Lower lobe of right lung (tissue), 2 donors: ENCODE measurements around the gene P3H3. TPM values are rescaled to one million over a fixed set of nuclear protein-coding genes. Genes with fewer than 3 reads are reported as not detected.
A peak's percentile ranks its signal among the peaks of the same experiment; 100 is the strongest.

Source experiments
- ATAC-seq, 2 donors: fragments of 200-7000 bp; cut with Tn5 transposase; one replicate each; pipeline ENCODE4 v1.9.1; 2020 to 2022; ENCODE audit warnings: mild to moderate bottlenecking in 2 of 2, moderate library complexity in 2 of 2
- DNase-seq: peaks from one replicate; pipeline ENCODE4 v3.0.0-alpha.2; 2020
- H3K27ac ChIP-seq: fragments of 200-600 bp; one replicate; pipeline ENCODE4 v1.8.0; 2022
- H3K27me3 ChIP-seq: fragments of 200-600 bp; one replicate; pipeline ENCODE4 v1.8.0; 2022; ENCODE audit warnings: low read depth
- H3K36me3 ChIP-seq: fragments of 200-600 bp; one replicate; pipeline ENCODE4 v1.8.0; 2022; ENCODE audit warnings: mild to moderate bottlenecking
- H3K4me1 ChIP-seq: fragments of 200-600 bp; one replicate; pipeline ENCODE4 v1.8.0; 2022
- H3K4me3 ChIP-seq: fragments of 200-600 bp; one replicate; pipeline ENCODE4 v1.8.0; 2022; ENCODE audit warnings: mild to moderate bottlenecking
- H3K9me3 ChIP-seq: fragments of 200-600 bp; one replicate; pipeline ENCODE4 v1.8.0; 2022
- intact Hi-C: fragments of 100-400 bp; cut with DNase I; formaldehyde crosslinking; loops from one replicate; pipeline ENCODE4 v1.11.0; 2022
- total RNA-seq: library from RNA; stranded (reverse); fragmentation: NEBNext Ultra II Directional; extraction: Animal tissue kit (Norgen Biotek cat#: 25700); gene quantifications from one replicate; pipeline ENCODE4 v1.2.1, GENCODE V29; 2021
- TF ChIP-seq, protein P1 (sequence below): fragments of 200-600 bp; IDR thresholded peaks from one replicate; pipeline ENCODE4 v1.8.0; 2022; ENCODE audit warnings: antibody characterized with exemption, mild to moderate bottlenecking
- donor health status: DM: no; HTN: yes; CAD: no; lungs with severe emphysema.

Gene P3H3
- total RNA-seq, 1 donor from 2014 or later, result 7.0 TPM

DNA sequence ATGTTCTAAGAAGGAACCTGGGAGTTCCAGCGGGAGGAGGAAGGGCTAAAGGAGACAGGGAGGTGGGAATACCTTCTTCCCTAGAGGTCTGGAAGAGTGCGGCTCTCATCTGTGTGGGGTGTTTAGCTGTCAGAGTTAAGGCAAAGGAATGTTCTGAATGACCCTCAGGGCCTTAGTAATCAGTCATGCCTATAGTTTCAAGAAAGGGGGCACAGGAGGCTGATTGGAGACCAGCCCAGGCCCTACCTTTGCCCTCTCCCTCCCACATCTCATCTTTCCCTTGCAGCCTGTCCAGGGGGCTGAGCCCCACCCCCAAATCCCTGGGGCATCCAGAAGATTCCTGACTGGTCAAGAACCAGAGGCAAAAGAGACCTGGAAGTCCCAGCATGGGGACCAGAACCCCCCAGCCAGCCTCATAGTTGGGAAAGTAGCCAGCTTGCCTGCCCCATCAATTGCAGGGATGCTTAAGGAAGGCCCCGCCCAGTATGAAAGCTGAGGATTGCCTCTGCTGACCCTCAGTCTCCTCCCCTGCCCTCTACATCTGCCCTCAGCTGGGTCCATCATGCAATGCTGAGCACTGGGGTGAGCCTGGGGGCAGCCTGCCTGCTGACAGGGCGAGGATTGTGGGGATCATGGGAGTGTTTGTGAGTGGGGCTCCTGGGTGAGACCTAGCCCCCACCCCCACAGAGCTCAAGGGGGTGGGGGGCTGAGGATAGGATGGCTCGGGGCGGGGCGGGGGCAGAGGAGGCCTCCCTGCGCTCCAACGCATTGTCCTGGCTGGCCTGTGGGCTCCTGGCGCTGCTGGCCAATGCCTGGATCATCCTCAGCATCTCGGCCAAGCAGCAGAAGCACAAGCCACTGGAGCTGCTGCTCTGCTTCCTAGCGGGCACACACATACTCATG, 4.8 kb upstream of the P3H3 start:
- no peak for DNase-seq

DNA sequence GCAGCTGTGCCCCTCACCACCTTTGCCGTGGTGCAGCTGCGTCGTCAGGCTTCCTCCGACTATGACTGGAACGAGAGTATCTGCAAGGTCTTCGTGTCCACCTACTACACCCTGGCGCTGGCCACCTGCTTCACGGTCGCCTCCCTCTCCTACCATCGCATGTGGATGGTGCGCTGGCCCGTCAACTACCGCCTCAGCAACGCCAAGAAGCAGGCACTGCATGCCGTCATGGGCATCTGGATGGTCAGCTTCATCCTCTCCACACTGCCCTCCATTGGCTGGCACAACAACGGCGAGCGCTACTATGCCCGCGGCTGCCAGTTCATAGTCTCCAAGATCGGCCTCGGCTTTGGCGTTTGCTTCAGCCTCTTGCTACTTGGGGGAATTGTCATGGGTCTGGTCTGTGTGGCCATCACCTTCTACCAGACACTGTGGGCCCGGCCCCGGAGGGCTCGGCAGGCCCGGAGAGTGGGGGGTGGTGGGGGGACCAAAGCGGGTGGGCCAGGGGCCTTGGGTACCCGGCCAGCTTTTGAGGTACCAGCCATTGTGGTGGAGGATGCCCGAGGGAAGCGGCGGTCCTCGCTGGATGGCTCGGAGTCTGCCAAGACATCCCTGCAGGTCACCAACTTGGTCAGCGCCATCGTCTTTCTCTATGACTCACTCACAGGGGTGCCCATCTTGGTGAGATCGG, 4.0 kb upstream of the P3H3 start:
- Histone ChIP-seq H3K9me3 (no peaks in the 10 kb centered on the region), H3K27ac (no peak overlapping the region), H3K27me3 (peaks cover 30% of the 10 kb centered on the region), H3K4me3 (no peak overlapping the region), H3K4me1 (peaks cover 21% of the 10 kb centered on the region), H3K36me3 (no peaks in the 10 kb centered on the region)
- intact Hi-C loops, result no loop called here
- ATAC-seq (no peak), DNase-seq (no peak)
- TF ChIP-seq, protein P1, sequence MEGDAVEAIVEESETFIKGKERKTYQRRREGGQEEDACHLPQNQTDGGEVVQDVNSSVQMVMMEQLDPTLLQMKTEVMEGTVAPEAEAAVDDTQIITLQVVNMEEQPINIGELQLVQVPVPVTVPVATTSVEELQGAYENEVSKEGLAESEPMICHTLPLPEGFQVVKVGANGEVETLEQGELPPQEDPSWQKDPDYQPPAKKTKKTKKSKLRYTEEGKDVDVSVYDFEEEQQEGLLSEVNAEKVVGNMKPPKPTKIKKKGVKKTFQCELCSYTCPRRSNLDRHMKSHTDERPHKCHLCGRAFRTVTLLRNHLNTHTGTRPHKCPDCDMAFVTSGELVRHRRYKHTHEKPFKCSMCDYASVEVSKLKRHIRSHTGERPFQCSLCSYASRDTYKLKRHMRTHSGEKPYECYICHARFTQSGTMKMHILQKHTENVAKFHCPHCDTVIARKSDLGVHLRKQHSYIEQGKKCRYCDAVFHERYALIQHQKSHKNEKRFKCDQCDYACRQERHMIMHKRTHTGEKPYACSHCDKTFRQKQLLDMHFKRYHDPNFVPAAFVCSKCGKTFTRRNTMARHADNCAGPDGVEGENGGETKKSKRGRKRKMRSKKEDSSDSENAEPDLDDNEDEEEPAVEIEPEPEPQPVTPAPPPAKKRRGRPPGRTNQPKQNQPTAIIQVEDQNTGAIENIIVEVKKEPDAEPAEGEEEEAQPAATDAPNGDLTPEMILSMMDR, result no peak

More for the DNA sequence above, 4.8 kb upstream of the P3H3 start:
- TF ChIP-seq, protein P1, result no peak
- H3K27me3 ChIP-seq, result peaks cover 27% of the 10 kb centered on the region
- no peak overlapping the region for H3K27ac ChIP-seq
- ATAC-seq, result no peak
- no peaks in the 10 kb centered on the region for H3K9me3 ChIP-seq
- H3K36me3 ChIP-seq, result no peaks in the 10 kb centered on the region
- H3K4me1 ChIP-seq, result peaks cover 14% of the 10 kb centered on the region
- intact Hi-C loops, result no loop called here
- H3K4me3 ChIP-seq, result no peak overlapping the region

DNA sequence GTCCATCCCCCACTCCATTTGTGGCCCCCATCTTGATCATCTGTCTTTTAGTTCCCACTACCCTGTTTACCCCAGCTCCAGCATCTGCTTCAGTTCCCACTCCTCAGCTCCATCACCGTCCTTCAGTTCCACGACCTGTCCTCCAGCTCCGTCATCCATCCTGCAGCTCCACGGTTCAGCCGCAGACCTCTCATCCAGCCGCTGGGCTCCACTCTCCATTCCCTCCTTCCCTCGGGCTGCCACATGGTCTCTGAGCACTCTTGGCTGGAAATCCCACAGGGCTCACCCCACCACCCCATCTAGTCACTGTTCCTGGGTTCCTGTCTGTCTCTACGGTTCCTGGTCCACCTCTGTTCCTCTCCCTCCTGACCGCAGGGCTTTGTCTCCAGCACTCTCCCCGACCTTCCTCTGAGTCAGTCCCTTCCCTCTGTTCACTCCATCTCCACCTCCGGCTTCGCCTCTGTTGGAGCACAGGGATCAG, 3.3 kb upstream of the P3H3 start:
- Histone ChIP-seq H3K27me3 (peaks cover 37% of the 10 kb centered on the region), H3K4me1 (peaks cover 24% of the 10 kb centered on the region), H3K4me3 (no peak overlapping the region), H3K27ac (no peak overlapping the region), H3K36me3 (no peaks in the 10 kb centered on the region), H3K9me3 (no peaks in the 10 kb centered on the region)
- DNase-seq (no peak), ATAC-seq (no peak)
- intact Hi-C loops, result no loop called here
- TF ChIP-seq, protein P1, result no peak

DNA sequence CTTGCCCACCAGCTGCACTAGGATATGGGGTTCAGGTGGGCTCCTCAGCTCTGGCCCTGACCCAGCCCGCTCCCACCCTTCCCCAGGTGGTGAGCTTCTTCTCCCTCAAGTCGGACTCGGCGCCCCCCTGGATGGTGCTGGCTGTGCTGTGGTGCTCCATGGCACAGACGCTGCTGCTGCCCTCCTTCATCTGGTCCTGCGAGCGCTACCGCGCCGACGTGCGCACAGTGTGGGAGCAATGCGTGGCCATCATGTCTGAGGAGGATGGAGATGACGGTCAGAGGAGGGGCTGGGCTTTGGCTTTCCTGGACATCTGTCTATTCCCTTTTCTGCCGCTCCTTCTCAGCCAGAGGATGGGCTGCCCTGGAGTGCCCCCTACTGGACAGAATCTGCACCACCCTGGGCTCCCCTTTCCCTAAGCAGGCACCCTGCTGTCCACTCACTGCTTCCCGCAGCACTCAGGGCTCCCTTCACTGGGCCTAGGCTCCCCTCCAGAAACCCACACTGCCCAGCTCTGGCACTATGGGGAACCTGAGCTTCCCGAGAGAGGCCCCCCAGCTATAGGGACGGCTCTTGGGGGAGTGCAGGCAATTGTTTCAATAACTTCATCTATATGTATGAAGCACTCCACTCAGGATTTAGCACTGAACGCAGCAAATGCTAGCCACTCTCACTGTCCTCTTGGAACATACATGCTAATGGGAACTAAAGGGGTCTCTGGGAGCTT, 2.6 kb upstream of the P3H3 start:
- Histone ChIP-seq H3K36me3 (no peaks in the 10 kb centered on the region), H3K9me3 (no peaks in the 10 kb centered on the region), H3K4me1 (peaks cover 24% of the 10 kb centered on the region), H3K27ac (no peak overlapping the region), H3K27me3 (peaks cover 41% of the 10 kb centered on the region), H3K4me3 (no peak overlapping the region)
- intact Hi-C loops, result no loop called here
- TF ChIP-seq, protein P1, result peak; percentile 95
- DNase-seq (peak; percentile 85), ATAC-seq (peak; percentile 75 to 78)

- Histone ChIP-seq H3K9me3 (no peaks in the 10 kb centered on the region), H3K27me3 (peaks cover 41% of the 10 kb centered on the region), H3K27ac (no peak overlapping the region), H3K4me3 (no peak overlapping the region), H3K4me1 (peaks cover 24% of the 10 kb centered on the region), H3K36me3 (no peaks in the 10 kb centered on the region)
- DNase-seq (no peak), ATAC-seq (no peak)
- TF ChIP-seq, protein P1, result no peak
- intact Hi-C loops, result no loop called here
These were observed 2.0 kb upstream of the P3H3 start for GRCh38 chr12:6826125-6826733.
